Mesendoderm (in vitro differentiated cells): ENCODE results near the gene GADD45GIP1.

ENCODE experiments used
- DNase-seq: peaks from one replicate; pipeline ENCODE4 v3.0.0; 2013
- H2AK5ac ChIP-seq: 2 replicates; pipeline ENCODE4 v1.6.1; 2013; ENCODE audit warnings: low read length, inconsistent platforms
- H2BK120ac ChIP-seq: 2 replicates; pipeline ENCODE4 v1.6.1; 2013; ENCODE audit warnings: low read depth, mild to moderate bottlenecking, low read length, moderate library complexity, mixed read lengths
- H2BK15ac ChIP-seq: replicated peaks from 2 replicates; pipeline ENCODE4 v1.6.1; 2013; ENCODE audit warnings: low read depth, mild to moderate bottlenecking, moderate library complexity
- H2BK5ac ChIP-seq: 2 replicates; pipeline ENCODE4 v1.6.1; 2013; ENCODE audit warnings: low read length, inconsistent platforms
- H3K18ac ChIP-seq: 2 replicates; pipeline ENCODE4 v1.6.1; 2013; ENCODE audit warnings: mild to moderate bottlenecking, low read length, mixed read lengths
- H3K23ac ChIP-seq: one replicate; pipeline ENCODE4 v1.6.1; 2013; ENCODE audit warnings: low read length
- H3K27ac ChIP-seq: 2 replicates; pipeline ENCODE4 v1.5.1; 2013; ENCODE audit warnings: low read depth, mild to moderate bottlenecking, inconsistent platforms, low read length, moderate library complexity
- H3K27me3 ChIP-seq: 2 replicates; pipeline ENCODE4 v1.6.1; 2013; ENCODE audit warnings: low read length, control low read depth, mild to moderate bottlenecking, inconsistent platforms; ENCODE audit not compliant: insufficient read depth, poor library complexity
- H3K36me3 ChIP-seq: 2 replicates; pipeline ENCODE4 v1.6.1; 2013; ENCODE audit warnings: low read length, inconsistent platforms; ENCODE audit not compliant: control insufficient read depth, insufficient read depth
- H3K4ac ChIP-seq: one replicate; pipeline ENCODE4 v1.6.1; 2013; ENCODE audit warnings: low read depth, mild to moderate bottlenecking, low read length, moderate library complexity
- H3K4me1 ChIP-seq: 2 replicates; pipeline ENCODE4 v1.6.1; 2013; ENCODE audit warnings: low read depth, low read length, inconsistent platforms; ENCODE audit not compliant: control insufficient read depth
- H3K4me2 ChIP-seq: 2 replicates; pipeline ENCODE4 v1.6.1; 2013; ENCODE audit warnings: low read length
- H3K4me3 ChIP-seq: 2 replicates; pipeline ENCODE4 v1.5.1; 2013; ENCODE audit warnings: mild to moderate bottlenecking, low read length
- H3K56ac ChIP-seq: one replicate; pipeline ENCODE4 v1.6.1; 2013; ENCODE audit warnings: low read length
- H3K79me1 ChIP-seq: 2 replicates; pipeline ENCODE4 v1.6.1; 2013; ENCODE audit warnings: low read length, inconsistent platforms
- H3K79me2 ChIP-seq: 2 replicates; pipeline ENCODE4 v1.6.1; 2013; ENCODE audit warnings: mild to moderate bottlenecking, low read length; ENCODE audit not compliant: control insufficient read depth, insufficient read depth
- H3K9ac ChIP-seq: 2 replicates; pipeline ENCODE4 v1.6.1; 2013; ENCODE audit warnings: low read length, inconsistent platforms
- H4K5ac ChIP-seq: one replicate; pipeline ENCODE4 v1.6.1; 2013; ENCODE audit warnings: low read length
- H4K8ac ChIP-seq: one replicate; pipeline ENCODE4 v1.6.1; 2013; ENCODE audit warnings: low read depth, mild to moderate bottlenecking, control low read depth, low read length, moderate library complexity
- WGBS: extraction: QIAGEN DNeasy Blood & Tissue Kit; methylation state at CpG from one replicate; pipeline ENCODE4 v1.1.7; 2013; ENCODE audit warnings: low lambda C conversion rate, missing lambda C conversion rate; ENCODE audit not compliant: insufficient coverage; ENCODE audit errors: extremely low coverage; 5-methylcytosine and 5-hydroxymethylcytosine counted together

GADD45GIP1 gene

DNA sequence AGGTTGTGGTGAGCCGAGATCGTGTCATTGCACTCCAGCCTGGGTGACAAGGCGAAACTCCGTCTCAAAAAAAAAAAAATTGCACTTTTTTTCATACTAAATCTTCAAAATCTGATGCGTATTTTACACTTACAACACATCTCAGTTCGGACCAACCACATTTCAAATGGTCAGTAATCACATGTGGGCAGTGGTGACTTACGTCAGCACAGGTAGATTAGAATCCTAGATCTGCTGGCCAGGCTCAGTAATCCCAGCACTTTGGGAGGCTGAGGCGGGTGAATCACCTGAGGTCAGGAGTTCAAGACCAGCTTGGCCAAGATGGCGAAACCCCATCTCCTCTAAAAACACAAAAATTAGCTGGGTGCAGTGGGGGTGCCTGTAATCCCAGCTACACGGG lies 22.0 kb downstream of the GADD45GIP1 start:
- Histone ChIP-seq H3K56ac (no peak overlapping the region), H3K4me2 (no peak overlapping the region), H3K36me3 (peaks cover 2% of the 10 kb centered on the region), H2BK15ac (no peak overlapping the region), H3K79me1 (peaks cover 15% of the 10 kb centered on the region), H4K8ac (no peak overlapping the region), H3K4ac (no peak overlapping the region), H3K4me3 (no peak overlapping the region), H2AK5ac (no peak overlapping the region), H3K4me1 (peaks cover 3% of the 10 kb centered on the region), H3K18ac (no peak overlapping the region), H3K23ac (no peak overlapping the region), H3K27me3 (no peaks in the 10 kb centered on the region), H2BK120ac (no peak overlapping the region), H3K79me2 (peaks cover 32% of the 10 kb centered on the region), H3K27ac (no peak overlapping the region), H4K5ac (no peak overlapping the region), H3K9ac (no peak overlapping the region), H2BK5ac (no peak overlapping the region)
- WGBS: no CpG with 5 or more reads among the region's 10 CpGs
- DNase-seq: no peak

DNA sequence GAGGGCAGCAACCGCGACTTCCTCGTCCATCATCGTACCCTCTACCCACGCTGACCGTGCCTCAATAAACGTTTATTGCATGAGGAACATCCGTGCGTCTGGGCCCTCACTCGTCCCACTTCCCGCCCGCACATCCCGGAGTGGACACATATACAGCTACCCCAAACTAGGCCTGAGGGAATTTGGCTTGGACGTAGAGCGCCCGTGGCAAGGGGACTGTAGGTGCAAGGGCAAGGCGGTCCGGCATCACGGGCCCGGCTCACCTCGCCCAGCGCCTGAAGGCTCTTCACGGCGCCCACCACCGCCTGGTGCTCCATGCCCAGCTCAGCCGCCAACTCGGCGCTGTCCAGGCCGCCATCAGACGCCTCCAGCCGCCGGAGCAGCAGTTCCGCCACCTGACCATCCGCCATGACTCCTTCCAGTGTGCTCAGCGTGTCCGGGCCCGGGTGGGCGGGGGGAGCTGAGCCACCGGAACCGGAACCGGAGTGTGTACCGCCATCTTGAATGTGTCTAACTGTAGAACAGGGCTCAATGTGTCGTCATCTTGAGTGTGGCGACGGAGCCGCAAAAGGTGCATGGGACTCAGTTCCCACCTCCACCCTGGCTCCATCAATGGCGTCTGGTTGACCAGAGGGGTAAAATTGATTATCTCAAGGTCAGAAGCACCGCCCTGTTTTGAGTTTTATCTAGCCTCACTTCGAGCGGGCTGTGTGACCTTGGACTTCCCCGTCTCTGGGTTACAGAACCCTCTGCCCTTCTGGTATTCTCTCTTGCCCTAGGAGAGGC lies 23.5 kb downstream of the GADD45GIP1 start, which contains the start of gene FARSA:
Gene FARSA, minus strand, starts transcription at position 425 of the 786 bp plus-strand sequence. Its CDS starts 15 bp downstream, at position 410.
- WGBS: no CpG with 5 or more reads among the region's 51 CpGs
- H3K27ac ChIP-seq: no peak within 1 kb of the TSS
- DNase-seq: peak; percentile 94
- no peak within 1 kb of the TSS for H2BK15ac ChIP-seq
- peaks cover 11% of the 10 kb centered on the region for H3K79me1 ChIP-seq
- peak within 1 kb of the TSS; percentile 99 for H3K56ac ChIP-seq
- peak within 1 kb of the TSS; percentile 80 for H3K4me2 ChIP-seq
- peak within 1 kb of the TSS; percentile 43 for H2BK5ac ChIP-seq
- peak within 1 kb of the TSS; percentile 5 for H3K18ac ChIP-seq
- H3K4ac ChIP-seq: peak within 1 kb of the TSS; percentile 71
- H4K5ac ChIP-seq: peak within 1 kb of the TSS; percentile 47
- H2AK5ac ChIP-seq: no peak within 1 kb of the TSS
- peaks cover 3% of the 10 kb centered on the region for H3K36me3 ChIP-seq
- no peak within 1 kb of the TSS for H2BK120ac ChIP-seq
- H3K23ac ChIP-seq: peak within 1 kb of the TSS; percentile 98
- H3K27me3 ChIP-seq: no peaks in the 10 kb centered on the region
- H4K8ac ChIP-seq: no peak within 1 kb of the TSS
- peak within 1 kb of the TSS; percentile 94 for H3K4me3 ChIP-seq
- H3K79me2 ChIP-seq: peaks cover 16% of the 10 kb centered on the region
- peak within 1 kb of the TSS; percentile 98 for H3K9ac ChIP-seq
- peaks cover 2% of the 10 kb centered on the region for H3K4me1 ChIP-seq

DNA sequence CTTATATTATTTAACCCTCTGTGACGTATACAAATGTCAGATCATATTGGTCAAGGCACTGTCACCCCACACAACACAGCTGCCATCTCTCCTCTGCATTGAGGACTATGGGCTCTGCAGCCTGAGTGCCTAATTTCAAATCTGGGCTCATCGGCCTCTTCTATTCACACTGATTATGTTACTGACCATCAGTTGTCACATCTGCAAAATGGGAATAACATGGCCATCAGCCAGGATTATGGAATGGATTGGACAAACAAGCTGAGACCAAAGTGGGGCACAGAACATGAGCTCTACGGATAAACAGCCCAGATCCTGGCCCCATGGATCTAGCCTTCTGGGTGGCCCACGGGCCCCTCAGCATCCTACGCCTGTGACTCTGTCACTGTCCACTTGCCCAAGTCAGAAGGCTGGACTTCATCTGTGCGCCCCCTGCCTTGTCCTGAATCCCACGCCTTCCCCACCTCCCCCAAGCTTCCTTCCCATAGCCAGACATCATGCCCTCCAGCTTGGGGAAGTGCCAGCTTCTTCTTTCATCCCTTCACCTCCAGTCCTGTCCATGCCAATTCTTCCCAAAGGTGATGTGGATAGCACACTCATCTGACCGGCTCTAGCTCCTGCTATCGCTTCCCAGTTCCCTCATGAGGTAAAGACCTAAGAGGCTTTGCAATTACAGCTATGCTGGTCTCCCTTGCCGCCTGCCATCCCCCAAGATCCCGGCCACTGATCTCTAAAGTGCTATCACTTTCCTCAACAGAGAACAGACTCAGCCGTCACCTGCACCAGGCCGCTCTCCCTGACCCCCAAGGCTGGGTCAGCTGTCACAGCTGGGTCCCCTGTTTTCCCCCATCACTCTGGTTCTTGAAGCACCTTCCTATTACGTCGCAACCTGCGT lies 24.4 kb downstream of the GADD45GIP1 start:
- no peak overlapping the region for H4K5ac ChIP-seq
- H3K56ac ChIP-seq: peak overlapping the region; percentile 99
- peaks cover 11% of the 10 kb centered on the region for H3K79me1 ChIP-seq
- H3K4me2 ChIP-seq: peak overlapping the region; percentile 80
- H2BK15ac ChIP-seq: no peak overlapping the region
- no peaks in the 10 kb centered on the region for H3K27me3 ChIP-seq
- peaks cover 5% of the 10 kb centered on the region for H3K36me3 ChIP-seq
- H3K9ac ChIP-seq: peak overlapping the region; percentile 98
- no peak overlapping the region for H3K27ac ChIP-seq
- peaks cover 16% of the 10 kb centered on the region for H3K79me2 ChIP-seq
- H3K4ac ChIP-seq: peak overlapping the region; percentile 71
- H2BK120ac ChIP-seq: no peak overlapping the region
- peak overlapping the region; percentile 98 for H3K23ac ChIP-seq
- no peak overlapping the region for H3K18ac ChIP-seq
- DNase-seq: no peak
- H3K4me1 ChIP-seq: peaks cover 2% of the 10 kb centered on the region
- no CpG with 5 or more reads among the region's 16 CpGs for WGBS
- no peak overlapping the region for H4K8ac ChIP-seq
- no peak overlapping the region for H2BK5ac ChIP-seq
- H3K4me3 ChIP-seq: peak overlapping the region; percentile 94
- H2AK5ac ChIP-seq: no peak overlapping the region

DNA sequence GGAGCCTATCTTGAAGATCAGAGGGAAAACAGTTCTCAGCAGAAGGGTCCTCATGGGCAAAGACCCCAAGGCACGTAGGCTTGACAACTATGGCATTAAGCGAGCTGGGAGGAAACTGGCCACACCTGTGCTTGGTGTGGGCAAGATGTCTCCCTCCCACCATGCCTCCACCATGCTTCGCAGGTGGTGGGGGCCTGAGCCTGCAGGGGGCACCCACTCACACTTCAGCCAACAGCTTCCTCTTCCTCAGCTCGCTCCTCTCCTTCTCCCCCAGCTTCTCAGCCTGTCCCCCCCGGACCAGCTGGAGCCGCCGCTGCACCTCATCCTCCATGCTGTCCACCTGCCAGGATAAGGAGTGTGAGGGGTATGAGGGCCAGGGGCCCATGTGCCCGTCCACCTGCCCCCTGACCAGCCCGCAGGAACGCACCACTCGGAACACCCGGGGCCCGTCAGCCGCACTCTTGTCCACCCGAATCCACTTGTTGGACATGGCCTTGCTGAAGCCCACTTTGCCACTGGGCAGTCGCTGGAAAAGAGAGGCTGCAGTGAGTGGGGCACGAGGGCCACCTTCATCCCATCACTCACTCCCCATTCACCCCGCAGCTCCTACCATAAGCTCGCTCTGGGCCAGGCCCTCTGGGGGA lies 26.9 kb downstream of the GADD45GIP1 start:
- no peak for DNase-seq
- H3K27ac ChIP-seq: no peak overlapping the region
- WGBS: no CpG with 5 or more reads among the region's 19 CpGs
- no peak overlapping the region for H3K9ac ChIP-seq
- H3K79me1 ChIP-seq: peaks cover 11% of the 10 kb centered on the region
- no peak overlapping the region for H2BK5ac ChIP-seq
- H3K23ac ChIP-seq: no peak overlapping the region
- H2BK120ac ChIP-seq: no peak overlapping the region
- no peak overlapping the region for H3K18ac ChIP-seq
- peaks cover 2% of the 10 kb centered on the region for H3K4me1 ChIP-seq
- H2AK5ac ChIP-seq: no peak overlapping the region
- no peak overlapping the region for H3K4me2 ChIP-seq
- H3K27me3 ChIP-seq: no peaks in the 10 kb centered on the region
- H2BK15ac ChIP-seq: no peak overlapping the region
- H3K56ac ChIP-seq: no peak overlapping the region
- H3K36me3 ChIP-seq: peaks cover 10% of the 10 kb centered on the region
- H3K79me2 ChIP-seq: peaks cover 16% of the 10 kb centered on the region
- no peak overlapping the region for H3K4ac ChIP-seq
- no peak overlapping the region for H4K8ac ChIP-seq
- H4K5ac ChIP-seq: no peak overlapping the region
- no peak overlapping the region for H3K4me3 ChIP-seq

DNA sequence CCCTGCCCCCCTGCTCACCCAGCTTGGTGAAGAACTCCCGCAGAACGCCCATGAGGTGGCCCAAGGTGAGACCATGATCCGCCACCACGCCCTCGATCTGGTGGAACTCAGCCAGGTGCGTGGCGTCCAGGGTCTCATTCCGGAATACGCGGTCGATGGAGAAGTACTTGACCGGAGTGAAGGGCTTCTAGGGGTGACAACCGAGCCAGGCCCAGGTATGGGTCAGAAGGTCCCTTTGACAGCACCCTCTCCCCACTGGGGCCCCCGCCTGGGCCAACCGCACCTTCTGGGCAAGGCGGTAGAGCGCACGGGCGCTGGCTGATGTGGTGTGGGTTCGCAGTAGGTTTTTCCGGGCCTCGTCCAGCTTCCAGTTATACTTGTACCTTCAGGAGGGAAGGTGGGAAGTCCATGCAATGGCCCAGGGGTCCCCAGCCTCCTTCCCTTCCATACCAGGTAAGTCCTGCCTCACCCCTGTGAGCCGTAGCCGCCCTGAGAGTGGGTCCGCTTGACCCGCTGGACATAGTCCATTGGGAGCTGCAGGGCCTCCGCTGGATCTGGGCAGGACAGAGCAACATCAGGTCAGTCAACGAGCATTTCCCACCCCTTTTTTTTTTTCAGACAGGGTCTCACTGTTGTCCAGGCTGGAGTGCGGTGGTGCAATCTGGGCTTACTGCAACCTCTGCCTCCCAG lies 32.3 kb downstream of the GADD45GIP1 start:
- Histone ChIP-seq H2BK120ac (no peak overlapping the region), H3K4ac (no peak overlapping the region), H3K79me2 (no peaks in the 10 kb centered on the region), H3K23ac (no peak overlapping the region), H3K27ac (no peak overlapping the region), H2AK5ac (no peak overlapping the region), H4K8ac (no peak overlapping the region), H4K5ac (no peak overlapping the region), H3K4me2 (no peak overlapping the region), H3K4me1 (no peaks in the 10 kb centered on the region), H3K4me3 (no peak overlapping the region), H3K27me3 (no peaks in the 10 kb centered on the region), H3K56ac (no peak overlapping the region), H3K9ac (no peak overlapping the region), H3K18ac (no peak overlapping the region), H2BK5ac (no peak overlapping the region), H3K79me1 (no peaks in the 10 kb centered on the region), H3K36me3 (peaks cover 18% of the 10 kb centered on the region), H2BK15ac (no peak overlapping the region)
- no peak for DNase-seq
- WGBS: no CpG with 5 or more reads among the region's 29 CpGs
